NCI-H1105 treated with DMSO at 0.1 percent for 48 hours (cell line): Measurements from ENCODE around the gene C4BPB.
A peak's percentile ranks its signal among the peaks of the same experiment; 100 is the strongest.
"Not testable (repeated sequence)": the region's sequence is repeated elsewhere in the genome, so short reads cannot be mapped to it uniquely, and the experiment has no call there.

Source experiments
- DNase-seq: peaks from one replicate; lab custom pipeline; 2025; lab: John Stamatoyannopoulos, UW

Gene C4BPB

GRCh38 chr1:207088701-207089626, at the start of gene C4BPB:
C4BPB (plus strand) TSS chr1:207088860; CDS start chr1:207089532, 672 bp downstream.
- no peak for DNase-seq

GRCh38 chr1:207039380-207040180, 49.1 kb upstream of the C4BPB start:
- DNase-seq, result no peak

- DNase-seq, result no peak
Measured at GRCh38 chr1:207040181-207040533, 48.5 kb upstream of the C4BPB start.

GRCh38 chr1:207041397-207041796, 47.3 kb upstream of the C4BPB start:
- not testable (repeated sequence) for DNase-seq

DNA sequence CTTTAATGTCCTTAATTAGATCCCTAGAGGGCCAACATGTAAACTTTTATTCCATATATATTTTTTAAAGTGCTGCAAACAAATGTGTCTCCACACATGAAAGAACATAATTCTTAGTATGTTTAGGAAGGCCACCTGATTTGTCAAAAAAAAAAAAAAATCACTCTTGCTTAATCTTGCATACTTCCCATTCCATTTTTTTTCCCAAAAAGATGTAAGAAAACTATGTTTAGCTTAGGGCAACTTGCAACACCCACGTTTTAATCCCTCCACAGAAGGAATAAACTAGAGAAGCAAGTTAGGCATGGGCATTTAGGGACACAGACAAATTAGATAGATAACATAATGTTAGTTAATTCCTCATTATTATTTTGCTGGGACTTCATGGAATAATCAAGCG, 43.2 kb upstream of the C4BPB start:
- DNase-seq, result no peak

- no peak for DNase-seq
Measured at GRCh38 chr1:207047505-207047904, 41.2 kb upstream of the C4BPB start.

DNA sequence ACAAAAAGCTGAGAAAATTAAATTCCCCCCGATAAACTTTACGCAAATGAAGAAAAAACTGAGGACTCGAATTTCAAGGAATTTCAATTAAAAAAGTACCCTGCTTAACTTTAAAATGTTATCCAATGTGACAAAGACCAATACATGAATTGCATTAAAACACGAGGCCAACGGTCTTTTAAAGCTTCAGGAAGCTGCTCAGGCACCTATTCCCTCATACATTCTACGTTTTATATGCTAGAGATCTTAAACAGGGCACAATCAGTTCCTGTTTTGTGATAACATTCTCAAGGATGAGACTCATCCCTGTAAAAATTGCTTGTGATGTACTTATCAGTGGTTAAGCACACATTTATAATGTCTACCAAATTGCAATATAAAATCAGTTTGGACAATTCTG, 40.6 kb upstream of the C4BPB start:
- DNase-seq, result no peak

DNA sequence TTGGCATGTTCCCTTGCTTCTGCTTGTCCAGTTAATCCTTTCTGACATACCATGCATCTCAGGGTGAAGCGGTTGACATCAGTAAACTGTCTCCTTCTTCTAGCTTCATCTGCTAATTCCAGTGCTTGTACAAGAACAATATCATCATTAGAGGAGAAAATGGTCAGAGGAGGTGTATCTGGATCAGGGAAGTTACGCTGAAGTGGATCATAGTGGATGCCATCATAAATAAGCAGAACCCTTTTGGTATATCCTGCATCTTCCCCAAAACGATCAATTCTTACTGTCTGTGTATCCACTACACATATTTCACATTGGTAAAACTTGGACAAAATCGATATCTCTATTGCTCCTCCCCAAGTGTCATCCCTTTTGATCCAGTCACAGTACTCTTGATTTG, 39.6 kb upstream of the C4BPB start:
- DNase-seq, result no peak

DNA sequence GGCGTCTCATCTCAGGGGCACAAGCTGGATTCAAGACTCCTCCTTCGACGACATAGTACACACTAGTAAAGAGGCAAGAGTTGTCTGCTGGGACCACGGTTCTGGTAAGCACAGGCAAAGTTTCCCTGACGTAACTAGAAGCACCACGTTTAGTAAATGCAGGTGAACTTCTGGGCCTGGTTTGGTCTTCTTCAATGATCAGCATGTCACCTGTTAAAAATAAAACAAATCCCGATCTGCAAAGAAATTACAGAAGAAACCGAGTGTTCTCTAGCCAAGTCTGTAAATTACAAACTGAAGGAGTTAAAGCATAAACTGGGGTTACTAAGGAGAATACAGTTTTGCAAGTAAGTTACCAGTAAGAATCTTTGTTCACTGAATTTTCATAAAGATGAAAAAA, 39.1 kb upstream of the C4BPB start:
- no peak for DNase-seq

GRCh38 chr1:207049974-207050391, 38.7 kb upstream of the C4BPB start:
- DNase-seq, result peak; percentile 62

DNA sequence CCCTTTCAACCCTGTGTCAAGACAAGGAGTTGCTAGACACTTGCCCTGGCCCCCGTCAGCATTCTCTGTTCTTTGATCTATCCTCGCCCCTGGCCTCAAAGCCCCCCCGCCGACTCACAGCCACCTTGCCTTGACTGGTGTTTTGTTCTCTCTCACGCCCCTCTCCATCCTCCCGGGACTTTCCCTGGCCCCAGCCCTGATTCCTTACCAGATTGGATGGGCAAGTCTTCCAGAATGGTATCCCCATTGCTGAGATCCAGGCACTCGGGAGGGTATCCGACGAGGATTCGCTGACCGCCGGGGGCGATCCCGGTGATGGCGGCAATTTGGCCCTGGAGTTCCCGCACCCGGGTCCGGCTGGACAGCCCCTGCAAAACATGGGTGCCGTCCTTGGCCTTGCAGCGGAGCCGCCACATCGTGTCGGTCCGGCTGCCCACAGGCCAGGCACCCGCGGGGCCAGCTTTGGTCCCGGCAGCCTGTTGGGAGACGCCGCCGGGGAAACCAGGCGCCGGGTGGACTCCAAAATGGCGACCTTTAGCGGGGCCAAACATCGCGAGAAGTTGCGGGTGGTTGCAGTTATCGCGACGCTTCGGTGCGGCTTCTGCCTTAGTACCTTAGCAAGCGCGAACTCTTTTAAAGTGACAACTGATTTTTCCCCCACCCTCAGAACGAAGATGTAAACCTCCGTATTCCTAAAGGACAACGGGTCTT, 38.0 kb upstream of the C4BPB start:
- peak; percentile 91 for DNase-seq

- peak; percentile 32 for DNase-seq
Measured at GRCh38 chr1:207051191-207051943, 37.3 kb upstream of the C4BPB start, which contains the start of gene YOD1. YOD1 (minus strand) TSS chr1:207051208; CDS start chr1:207051030, 178 bp downstream.

DNA sequence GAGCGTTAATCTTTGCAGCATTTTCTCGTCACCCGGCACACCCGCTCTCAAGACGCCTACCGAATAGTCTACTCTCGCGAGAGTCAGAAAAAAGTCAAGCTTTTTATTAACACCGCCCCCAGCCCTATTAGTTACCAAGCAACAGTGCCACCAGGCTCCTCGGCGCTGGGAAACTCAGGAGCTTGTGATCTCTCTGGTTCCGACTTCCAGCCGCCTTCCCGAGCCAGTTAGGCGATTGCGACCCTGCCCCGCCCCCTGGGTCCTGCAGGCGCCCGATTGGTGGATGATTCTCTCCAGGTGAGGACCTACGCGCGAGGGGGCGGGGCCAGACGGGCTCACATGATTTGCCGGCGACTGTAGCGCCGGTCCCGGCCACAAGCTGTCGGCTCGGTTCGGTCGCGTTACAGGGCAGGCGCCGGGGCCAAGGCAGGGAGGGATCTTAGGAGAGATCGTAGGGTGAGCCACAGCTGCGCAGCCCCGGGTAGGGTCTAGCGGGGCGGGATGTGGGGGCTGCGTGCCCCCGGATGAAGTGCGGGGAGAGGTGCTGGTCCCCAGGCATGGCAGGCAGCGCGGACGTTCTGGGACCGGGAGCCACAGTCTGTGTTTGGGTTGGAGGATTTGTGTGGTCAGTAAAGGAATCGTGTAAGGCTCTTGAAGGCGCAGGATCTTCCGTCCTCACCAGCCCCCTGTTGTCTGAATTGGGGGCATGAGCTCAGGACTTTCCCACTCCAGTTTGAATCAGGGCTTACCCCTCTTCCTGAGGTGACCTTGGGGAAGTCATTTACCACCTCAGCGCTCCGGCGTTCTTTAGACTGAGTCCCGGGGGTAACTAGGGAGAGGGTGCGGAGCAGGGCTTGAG, 35.5 kb upstream of the C4BPB start, which contains the start of gene PFKFB2:
TSS of gene PFKFB2 (plus strand) at position 365 of the 859 bp plus-strand sequence. CDS start 1,443 bp downstream, outside the sequence.
- DNase-seq, result peak; percentile 99

GRCh38 chr1:207054491-207054890, 34.2 kb upstream of the C4BPB start:
- DNase-seq, result no peak

DNA sequence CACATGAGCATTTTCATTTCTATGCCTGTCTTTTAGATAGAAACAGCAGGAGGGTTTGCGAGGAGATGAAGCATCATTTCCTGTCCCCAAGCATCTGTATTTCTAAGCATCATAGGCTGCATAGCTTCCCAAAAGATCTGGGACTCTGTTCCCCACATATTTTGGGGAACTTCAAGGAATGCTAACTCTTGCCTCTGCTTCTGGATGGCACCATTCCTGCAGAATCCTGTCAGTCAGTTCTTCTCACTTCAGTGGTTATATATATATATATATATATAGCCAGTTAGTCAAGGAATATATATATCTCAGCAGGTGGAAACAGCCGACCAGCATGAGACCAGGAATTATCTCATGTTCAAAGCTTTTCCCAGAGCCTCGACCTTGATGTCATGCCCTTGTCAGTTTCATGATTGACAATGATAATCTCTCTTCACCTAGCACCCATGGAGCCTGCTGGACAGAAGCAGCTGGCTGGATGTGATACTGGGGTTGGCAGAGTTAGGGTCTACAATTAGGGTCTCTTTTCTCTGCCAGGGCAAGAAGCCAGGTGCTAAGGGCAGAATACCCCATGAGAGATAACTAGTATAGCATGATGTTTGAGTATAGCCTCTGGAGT, 33.2 kb upstream of the C4BPB start:
- no peak for DNase-seq

GRCh38 chr1:207056673-207057072, 32.0 kb upstream of the C4BPB start:
- no peak for DNase-seq

GRCh38 chr1:207058252-207058651, 30.4 kb upstream of the C4BPB start:
- DNase-seq, result no peak

GRCh38 chr1:207058878-207059867, 29.5 kb upstream of the C4BPB start:
- DNase-seq, result peak; percentile 90

DNA sequence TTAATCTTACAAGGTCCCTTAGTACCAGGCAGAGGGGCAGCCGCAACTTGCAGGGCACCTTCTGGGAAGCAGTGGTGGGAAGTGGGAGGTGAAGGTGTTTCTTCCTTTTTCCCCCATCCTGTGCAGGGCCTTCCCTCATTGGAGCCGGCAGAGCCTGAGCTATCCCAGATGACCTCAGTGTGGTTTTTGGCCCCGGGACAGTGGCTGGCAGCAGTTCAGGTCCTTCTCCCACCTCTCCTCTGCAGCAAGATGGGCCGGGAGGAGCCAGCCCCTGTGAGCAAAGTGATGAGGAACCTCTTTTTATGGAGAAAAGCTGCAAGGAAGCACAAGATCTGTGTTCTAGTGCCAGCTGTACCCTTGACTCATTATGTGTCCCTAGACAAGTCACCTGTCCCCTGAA, 28.8 kb upstream of the C4BPB start:
- no peak for DNase-seq
